Trophoblast cell (in vitro differentiated cells and primary cell): ENCODE results near the gene PRDM16.

Source experiments
- DNase-seq, 2 donors: peaks; one replicate each; pipeline ENCODE4 v3.0.0-alpha.2; 2016
- H2AFZ ChIP-seq: 2 replicates; pipeline ENCODE4 v1.6.1; 2013; ENCODE audit warnings: low read length, moderate library complexity, mild to moderate bottlenecking; ENCODE audit not compliant: insufficient read depth, poor library complexity
- H2AK5ac ChIP-seq: 2 replicates; pipeline ENCODE4 v1.6.1; 2013; ENCODE audit warnings: mild to moderate bottlenecking, low read length
- H2BK120ac ChIP-seq: 2 replicates; pipeline ENCODE4 v1.6.1; 2013; ENCODE audit warnings: low read length, mild to moderate bottlenecking, moderate library complexity; ENCODE audit not compliant: insufficient read depth, poor library complexity
- H2BK12ac ChIP-seq: 2 replicates; pipeline ENCODE4 v1.6.1; 2013; ENCODE audit warnings: mild to moderate bottlenecking, low read length, moderate library complexity
- H2BK5ac ChIP-seq: 2 replicates; pipeline ENCODE4 v1.6.1; 2013; ENCODE audit warnings: low read length, low read depth, moderate library complexity, mild to moderate bottlenecking; ENCODE audit not compliant: poor library complexity
- H3K14ac ChIP-seq: 2 replicates; pipeline ENCODE4 v1.6.1; 2013; ENCODE audit warnings: mild to moderate bottlenecking, low read length
- H3K18ac ChIP-seq: 2 replicates; pipeline ENCODE4 v1.6.1; 2013; ENCODE audit warnings: mild to moderate bottlenecking, low read length
- H3K23ac ChIP-seq: 2 replicates; pipeline ENCODE4 v1.6.1; 2013; ENCODE audit warnings: low read length
- H3K27ac ChIP-seq: 2 replicates; pipeline ENCODE4 v1.5.1; 2013; ENCODE audit warnings: low read depth, mild to moderate bottlenecking, inconsistent platforms, low read length, moderate library complexity
- H3K27me3 ChIP-seq: 2 replicates; pipeline ENCODE4 v1.6.1; 2013; ENCODE audit warnings: inconsistent platforms, mild to moderate bottlenecking, low read length, moderate library complexity; ENCODE audit not compliant: insufficient read depth
- H3K36me3 ChIP-seq, 2 experiments: 1 replicate in 1 of 2; 2 replicates in 1 of 2; pipeline ENCODE4 v1.6.1; 2013; ENCODE audit warnings: low read length in 2 of 2, mild to moderate bottlenecking in 2 of 2, moderate library complexity in 1 of 2; ENCODE audit not compliant: insufficient read depth in 2 of 2, control insufficient read depth in 1 of 2
- H3K4ac ChIP-seq: 2 replicates; pipeline ENCODE4 v1.6.1; 2013; ENCODE audit warnings: low read depth, mild to moderate bottlenecking, low read length, moderate library complexity
- H3K4me1 ChIP-seq, 2 experiments: 1 replicate in 1 of 2; 2 replicates in 1 of 2; pipeline ENCODE4 v1.6.1; 2013; ENCODE audit warnings: low read length in 2 of 2, mild to moderate bottlenecking in 2 of 2, moderate library complexity in 1 of 2; ENCODE audit not compliant: insufficient read depth in 2 of 2, control insufficient read depth in 1 of 2
- H3K4me2 ChIP-seq: 2 replicates; pipeline ENCODE4 v1.6.1; 2013; ENCODE audit warnings: inconsistent platforms, mild to moderate bottlenecking, low read length, moderate library complexity
- H3K4me3 ChIP-seq: 2 replicates; pipeline ENCODE4 v1.5.1; 2013; ENCODE audit warnings: mild to moderate bottlenecking, low read depth, low read length, inconsistent platforms
- H3K79me1 ChIP-seq: one replicate; pipeline ENCODE4 v1.6.1; 2013; ENCODE audit warnings: low read length
- H3K79me2 ChIP-seq: 2 replicates; pipeline ENCODE4 v1.6.1; 2013; ENCODE audit warnings: low read length, mild to moderate bottlenecking; ENCODE audit not compliant: control insufficient read depth, insufficient read depth, poor library complexity
- H3K9ac ChIP-seq: 2 replicates; pipeline ENCODE4 v1.6.1; 2013; ENCODE audit warnings: mild to moderate bottlenecking, low read length
- H3K9me3 ChIP-seq: 2 replicates; pipeline ENCODE4 v1.6.1; 2013; ENCODE audit warnings: low read depth, mild to moderate bottlenecking, control low read depth, inconsistent platforms, low read length; ENCODE audit not compliant: insufficient read depth
- H4K12ac ChIP-seq: 2 replicates; pipeline ENCODE4 v1.6.1; 2013; ENCODE audit warnings: low read depth, mild to moderate bottlenecking, low read length, moderate library complexity
- H4K8ac ChIP-seq: 2 replicates; pipeline ENCODE4 v1.6.1; 2013; ENCODE audit warnings: low read depth, mild to moderate bottlenecking, low read length, moderate library complexity
- H4K91ac ChIP-seq: one replicate; pipeline ENCODE4 v1.6.1; 2013; ENCODE audit warnings: low read depth, mild to moderate bottlenecking, low read length, moderate library complexity
- WGBS: extraction: QIAGEN DNeasy Blood & Tissue Kit; methylation state at CpG from one replicate; pipeline ENCODE4 v1.1.7; 2013; ENCODE audit warnings: missing lambda C conversion rate; ENCODE audit not compliant: insufficient read length, insufficient coverage; ENCODE audit errors: extremely low coverage; 5-methylcytosine and 5-hydroxymethylcytosine counted together

PRDM16 gene

GRCh38 chr1:3244927-3245315, 175.9 kb downstream of the PRDM16 start:
- no peaks in the 10 kb centered on the region for H3K36me3 ChIP-seq
- no peak overlapping the region for H4K91ac ChIP-seq
- no peak overlapping the region for H4K12ac ChIP-seq
- no peaks in the 10 kb centered on the region for H3K79me2 ChIP-seq
- WGBS: no CpG with 5 or more reads among the region's 7 CpGs
- H2BK120ac ChIP-seq: no peak overlapping the region
- H3K4me2 ChIP-seq: no peak overlapping the region
- no peak for DNase-seq
- no peaks in the 10 kb centered on the region for H3K79me1 ChIP-seq
- no peak overlapping the region for H3K4me3 ChIP-seq
- no peak overlapping the region for H3K4ac ChIP-seq
- H2BK5ac ChIP-seq: no peak overlapping the region
- no peak overlapping the region for H3K27ac ChIP-seq
- no peak overlapping the region for H3K23ac ChIP-seq
- no peak overlapping the region for H2BK12ac ChIP-seq
- H2AFZ ChIP-seq: no peak overlapping the region
- H2AK5ac ChIP-seq: no peak overlapping the region
- no peak overlapping the region for H4K8ac ChIP-seq
- H3K27me3 ChIP-seq: peaks cover 6% of the 10 kb centered on the region
- peaks cover 9% of the 10 kb centered on the region for H3K9me3 ChIP-seq
- H3K4me1 ChIP-seq: peaks cover 0 to 4% of the 10 kb centered on the region in 2 experiments
- H3K18ac ChIP-seq: no peak overlapping the region
- no peak overlapping the region for H3K14ac ChIP-seq
- no peak overlapping the region for H3K9ac ChIP-seq

GRCh38 chr1:3245344-3245743, 176.3 kb downstream of the PRDM16 start:
- H3K23ac ChIP-seq: no peak overlapping the region
- peaks cover 6% of the 10 kb centered on the region for H3K27me3 ChIP-seq
- DNase-seq: no peak
- no peak overlapping the region for H3K27ac ChIP-seq
- H4K8ac ChIP-seq: no peak overlapping the region
- H3K36me3 ChIP-seq: no peaks in the 10 kb centered on the region
- no peak overlapping the region for H2BK120ac ChIP-seq
- H3K4me2 ChIP-seq: no peak overlapping the region
- H3K14ac ChIP-seq: no peak overlapping the region
- no peaks in the 10 kb centered on the region for H3K79me1 ChIP-seq
- H2AFZ ChIP-seq: no peak overlapping the region
- no peak overlapping the region for H2BK5ac ChIP-seq
- no peak overlapping the region for H4K91ac ChIP-seq
- H3K4me3 ChIP-seq: no peak overlapping the region
- peaks cover 0 to 4% of the 10 kb centered on the region in 2 experiments for H3K4me1 ChIP-seq
- H2BK12ac ChIP-seq: no peak overlapping the region
- no peaks in the 10 kb centered on the region for H3K79me2 ChIP-seq
- no peak overlapping the region for H3K18ac ChIP-seq
- no peak overlapping the region for H4K12ac ChIP-seq
- no peak overlapping the region for H3K9ac ChIP-seq
- no CpG with 5 or more reads among the region's 12 CpGs for WGBS
- H2AK5ac ChIP-seq: no peak overlapping the region
- peaks cover 8% of the 10 kb centered on the region for H3K9me3 ChIP-seq
- H3K4ac ChIP-seq: no peak overlapping the region

- no peaks in the 10 kb centered on the region for H3K79me1 ChIP-seq
These were observed 176.8 kb downstream of the PRDM16 start for GRCh38 chr1:3245768-3246167.

GRCh38 chr1:3246251-3246650, 177.2 kb downstream of the PRDM16 start:
- H2AFZ ChIP-seq: no peak overlapping the region
- H2AK5ac ChIP-seq: no peak overlapping the region
- no peak overlapping the region for H3K4me2 ChIP-seq
- no peak overlapping the region for H3K9ac ChIP-seq
- H3K27ac ChIP-seq: no peak overlapping the region
- peaks cover 6% of the 10 kb centered on the region for H3K27me3 ChIP-seq
- no peak for DNase-seq
- H3K18ac ChIP-seq: no peak overlapping the region
- WGBS: no CpG with 5 or more reads among the region's 16 CpGs
- no peak overlapping the region for H2BK12ac ChIP-seq
- no peaks in the 10 kb centered on the region for H3K79me2 ChIP-seq
- no peak overlapping the region for H3K23ac ChIP-seq
- no peak overlapping the region for H3K14ac ChIP-seq
- no peak overlapping the region for H3K4ac ChIP-seq
- peaks cover 0 to 4% of the 10 kb centered on the region in 2 experiments for H3K4me1 ChIP-seq
- no peak overlapping the region for H4K8ac ChIP-seq
- no peaks in the 10 kb centered on the region for H3K79me1 ChIP-seq
- no peak overlapping the region for H2BK5ac ChIP-seq
- no peak overlapping the region for H3K4me3 ChIP-seq
- no peaks in the 10 kb centered on the region for H3K36me3 ChIP-seq
- H3K9me3 ChIP-seq: peaks cover 6% of the 10 kb centered on the region
- no peak overlapping the region for H4K12ac ChIP-seq
- H2BK120ac ChIP-seq: no peak overlapping the region
- H4K91ac ChIP-seq: no peak overlapping the region

More at GRCh38 chr1:3245768-3246167, 176.8 kb downstream of the PRDM16 start:
- H3K23ac ChIP-seq: no peak overlapping the region
- DNase-seq: no peak
- H3K27me3 ChIP-seq: peaks cover 6% of the 10 kb centered on the region
- H4K12ac ChIP-seq: no peak overlapping the region
- peaks cover 8% of the 10 kb centered on the region for H3K9me3 ChIP-seq
- H2AFZ ChIP-seq: no peak overlapping the region
- H2BK12ac ChIP-seq: no peak overlapping the region
- H3K4me1 ChIP-seq: peaks cover 0 to 4% of the 10 kb centered on the region in 2 experiments
- H3K36me3 ChIP-seq: no peaks in the 10 kb centered on the region
- H2BK120ac ChIP-seq: no peak overlapping the region
- no peak overlapping the region for H3K18ac ChIP-seq
- H2AK5ac ChIP-seq: no peak overlapping the region
- H3K27ac ChIP-seq: no peak overlapping the region
- H4K8ac ChIP-seq: no peak overlapping the region
- H3K14ac ChIP-seq: no peak overlapping the region
- no peak overlapping the region for H4K91ac ChIP-seq
- no peak overlapping the region for H2BK5ac ChIP-seq
- no peaks in the 10 kb centered on the region for H3K79me2 ChIP-seq
- no peak overlapping the region for H3K4ac ChIP-seq
- no peak overlapping the region for H3K9ac ChIP-seq
- H3K4me2 ChIP-seq: no peak overlapping the region
- H3K4me3 ChIP-seq: no peak overlapping the region
- no CpG with 5 or more reads among the region's 13 CpGs for WGBS
